A549 (cell line): Measurements from ENCODE around the gene CDC42EP1.

Experiments used
- POLR2A ChIP-seq: IDR thresholded peaks from 2 replicates; pipeline ENCODE4 v1.6.1; 2012; ENCODE audit warnings: mild to moderate bottlenecking, low read length
- TF ChIP-seq, protein P1 (sequence below): fragments of >200 bp; sonication (Bioruptor Twin); formaldehyde crosslinking; IDR thresholded peaks from 3 replicates; pipeline ENCODE4 v1.5.1; 2016

GRCh38 chr22:37566329-37566837, 6.1 kb downstream of the CDC42EP1 start:
- TF ChIP-seq, protein P1, sequence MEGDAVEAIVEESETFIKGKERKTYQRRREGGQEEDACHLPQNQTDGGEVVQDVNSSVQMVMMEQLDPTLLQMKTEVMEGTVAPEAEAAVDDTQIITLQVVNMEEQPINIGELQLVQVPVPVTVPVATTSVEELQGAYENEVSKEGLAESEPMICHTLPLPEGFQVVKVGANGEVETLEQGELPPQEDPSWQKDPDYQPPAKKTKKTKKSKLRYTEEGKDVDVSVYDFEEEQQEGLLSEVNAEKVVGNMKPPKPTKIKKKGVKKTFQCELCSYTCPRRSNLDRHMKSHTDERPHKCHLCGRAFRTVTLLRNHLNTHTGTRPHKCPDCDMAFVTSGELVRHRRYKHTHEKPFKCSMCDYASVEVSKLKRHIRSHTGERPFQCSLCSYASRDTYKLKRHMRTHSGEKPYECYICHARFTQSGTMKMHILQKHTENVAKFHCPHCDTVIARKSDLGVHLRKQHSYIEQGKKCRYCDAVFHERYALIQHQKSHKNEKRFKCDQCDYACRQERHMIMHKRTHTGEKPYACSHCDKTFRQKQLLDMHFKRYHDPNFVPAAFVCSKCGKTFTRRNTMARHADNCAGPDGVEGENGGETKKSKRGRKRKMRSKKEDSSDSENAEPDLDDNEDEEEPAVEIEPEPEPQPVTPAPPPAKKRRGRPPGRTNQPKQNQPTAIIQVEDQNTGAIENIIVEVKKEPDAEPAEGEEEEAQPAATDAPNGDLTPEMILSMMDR = no peak
- no peak for TF ChIP-seq POLR2A
